Kidney (tissue), 14 donors: ENCODE data around the gene ACSL4. TPM values are rescaled to one million over a fixed set of nuclear protein-coding genes. Genes with fewer than 3 reads are reported as not detected.

Experiments used
- DNase-seq, 5 donors: peaks; one replicate each; pipeline ENCODE4 v3.0.0-alpha.2; 2013 to 2020
- FAIRE-seq: peaks from 2 replicates; lab custom pipeline; 2012; peaks lifted over from hg19 to GRCh38; lab: Jason Lieb, UNC
- H3K27ac ChIP-seq, 2 donors: one replicate each; pipeline ENCODE4 v1.7.0; 2013; ENCODE audit warnings: low read depth in 2 of 2, low read length in 2 of 2, inconsistent platforms in 1 of 2
- H3K27me3 ChIP-seq: one replicate; pipeline ENCODE4 v1.7.1; 2013; ENCODE audit warnings: low read length, inconsistent platforms; ENCODE audit not compliant: control insufficient read depth, insufficient read depth
- H3K36me3 ChIP-seq, 3 donors: one replicate each; pipeline versions ENCODE4 v1.7.0 to v1.7.1; 2013; ENCODE audit warnings: low read length in 3 of 3, control low read depth in 1 of 3, inconsistent platforms in 1 of 3; ENCODE audit not compliant: insufficient read depth in 3 of 3, control insufficient read depth in 2 of 3
- H3K4me1 ChIP-seq, 3 donors: one replicate each; pipeline versions ENCODE4 v1.7.0 to v1.7.1; 2013; ENCODE audit warnings: low read length in 3 of 3, inconsistent platforms in 1 of 3, low read depth in 1 of 3; ENCODE audit not compliant: control insufficient read depth in 2 of 3, insufficient read depth in 2 of 3
- H3K4me3 ChIP-seq, 3 donors: one replicate each; pipeline versions ENCODE4 v1.7.0 to v1.8.1; 2013; ENCODE audit warnings: low read length in 3 of 3, control low read depth in 1 of 3, inconsistent platforms in 1 of 3
- H3K9ac ChIP-seq, 3 donors: one replicate each; pipeline versions ENCODE4 v1.7.0 to v1.7.1; 2013; ENCODE audit warnings: low read length in 3 of 3, control low read depth in 1 of 3, inconsistent platforms in 1 of 3
- H3K9me3 ChIP-seq, 3 donors: one replicate each; pipeline versions ENCODE4 v1.7.0 to v1.7.1; 2013; ENCODE audit warnings: low read length in 3 of 3, control low read depth in 1 of 3, inconsistent platforms in 1 of 3; ENCODE audit not compliant: control insufficient read depth in 2 of 3, insufficient read depth in 1 of 3
- intact Hi-C: fragments of 100-400 bp; cut with DNase I; formaldehyde crosslinking; loops from one replicate; pipeline ENCODE4 v1.11.1; 2022
- polyA plus RNA-seq: library from polyadenylated mRNA; stranded (reverse); fragments of 350-450 nt; fragmentation: Illumina TruSeq; extraction: RNeasy Lipid Tissue Mini Kit (QIAGEN cat#74804); gene quantifications from one replicate; pipeline ENCODE4 v1.2.3, GENCODE V29; 2014; ENCODE audit warnings: low read depth, low replicate concordance; ENCODE audit not compliant: insufficient read depth
- total RNA-seq: library from RNA; stranded (reverse); fragmentation: NEBNext Ultra II Directional; extraction: Animal tissue kit (Norgen Biotek cat#: 25700); gene quantifications from one replicate; pipeline ENCODE4 v1.2.1, GENCODE V29; 2021
- TF ChIP-seq, protein P1 (sequence below): IDR thresholded peaks from 3 replicates; pipeline ENCODE4 v1.5.1; 2012; ENCODE audit warnings: mild to moderate bottlenecking, moderate library complexity, borderline replicate concordance; ENCODE audit not compliant: insufficient read depth; ENCODE audit errors: extremely low read depth
- donor health status: control.
- donor health status: control.
- donor health status: control.
- donor health status: control.
- donor health status: control.
- donor health status: DM: yes; HTN: yes; CAD: no.
- donor health status: Normal renal cell carcinoma (clear cell type).

Gene ACSL4
- total and polyA plus RNA-seq, 2 donors from 2014 or later = 34.0 to 205 TPM

DNA sequence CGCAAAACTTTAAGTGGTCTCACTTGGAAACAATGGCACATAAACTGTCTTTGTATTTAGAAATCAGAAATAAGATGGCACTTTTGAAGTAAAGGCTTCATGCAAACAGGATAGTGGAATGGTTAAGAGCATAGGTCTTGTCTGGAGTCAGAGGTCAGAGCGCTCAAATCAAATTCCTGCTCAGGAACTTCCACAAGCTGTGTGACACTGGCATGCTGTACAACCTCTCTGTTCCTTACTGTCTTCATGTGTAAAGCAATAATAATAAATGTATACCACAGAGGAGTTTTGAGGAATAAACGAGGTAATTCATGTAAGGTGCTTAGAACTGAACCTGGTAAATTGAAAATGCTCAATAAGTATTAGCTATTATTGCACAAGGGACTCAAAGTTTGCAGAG is 43.4 kb upstream of the ACSL4 start:
- Histone ChIP-seq H3K9ac (no peak overlapping the region), H3K4me1 (no peaks in the 10 kb centered on the region), H3K4me3 (no peak overlapping the region), H3K27me3 (no peaks in the 10 kb centered on the region), H3K27ac (no peak overlapping the region), H3K36me3 (no peaks in the 10 kb centered on the region), H3K9me3 (no peaks in the 10 kb centered on the region)
- no peak for DNase-seq
- intact Hi-C loops = no loop called here
- TF ChIP-seq, protein P1, sequence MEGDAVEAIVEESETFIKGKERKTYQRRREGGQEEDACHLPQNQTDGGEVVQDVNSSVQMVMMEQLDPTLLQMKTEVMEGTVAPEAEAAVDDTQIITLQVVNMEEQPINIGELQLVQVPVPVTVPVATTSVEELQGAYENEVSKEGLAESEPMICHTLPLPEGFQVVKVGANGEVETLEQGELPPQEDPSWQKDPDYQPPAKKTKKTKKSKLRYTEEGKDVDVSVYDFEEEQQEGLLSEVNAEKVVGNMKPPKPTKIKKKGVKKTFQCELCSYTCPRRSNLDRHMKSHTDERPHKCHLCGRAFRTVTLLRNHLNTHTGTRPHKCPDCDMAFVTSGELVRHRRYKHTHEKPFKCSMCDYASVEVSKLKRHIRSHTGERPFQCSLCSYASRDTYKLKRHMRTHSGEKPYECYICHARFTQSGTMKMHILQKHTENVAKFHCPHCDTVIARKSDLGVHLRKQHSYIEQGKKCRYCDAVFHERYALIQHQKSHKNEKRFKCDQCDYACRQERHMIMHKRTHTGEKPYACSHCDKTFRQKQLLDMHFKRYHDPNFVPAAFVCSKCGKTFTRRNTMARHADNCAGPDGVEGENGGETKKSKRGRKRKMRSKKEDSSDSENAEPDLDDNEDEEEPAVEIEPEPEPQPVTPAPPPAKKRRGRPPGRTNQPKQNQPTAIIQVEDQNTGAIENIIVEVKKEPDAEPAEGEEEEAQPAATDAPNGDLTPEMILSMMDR = no peak
- FAIRE-seq = no peak

DNA sequence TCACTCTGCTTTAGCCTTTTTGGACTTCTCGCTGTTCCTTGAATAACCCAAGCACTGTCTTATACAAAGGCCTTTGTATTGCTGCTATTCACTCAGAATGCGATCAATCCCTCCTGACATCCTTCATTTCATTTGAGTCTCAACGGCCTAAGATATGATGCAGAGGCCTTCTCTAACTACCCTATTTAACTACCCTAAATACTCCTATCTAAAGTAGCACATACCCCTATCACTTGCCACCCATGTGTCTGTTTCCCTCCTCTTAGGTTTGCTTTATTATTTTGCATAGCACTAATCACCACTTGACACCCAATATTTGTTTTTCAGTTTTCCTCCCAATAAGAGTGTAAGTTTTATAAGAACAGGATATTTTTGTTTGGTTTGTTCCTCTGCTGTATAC is 42.3 kb upstream of the ACSL4 start:
- DNase-seq (no peak), FAIRE-seq (no peak)
- intact Hi-C loops = no loop called here
- TF ChIP-seq, protein P1 = no peak
- Histone ChIP-seq H3K4me1 (no peaks in the 10 kb centered on the region), H3K9ac (no peak overlapping the region), H3K4me3 (no peak overlapping the region), H3K27me3 (no peaks in the 10 kb centered on the region), H3K27ac (no peak overlapping the region), H3K36me3 (no peaks in the 10 kb centered on the region), H3K9me3 (no peaks in the 10 kb centered on the region)

DNA sequence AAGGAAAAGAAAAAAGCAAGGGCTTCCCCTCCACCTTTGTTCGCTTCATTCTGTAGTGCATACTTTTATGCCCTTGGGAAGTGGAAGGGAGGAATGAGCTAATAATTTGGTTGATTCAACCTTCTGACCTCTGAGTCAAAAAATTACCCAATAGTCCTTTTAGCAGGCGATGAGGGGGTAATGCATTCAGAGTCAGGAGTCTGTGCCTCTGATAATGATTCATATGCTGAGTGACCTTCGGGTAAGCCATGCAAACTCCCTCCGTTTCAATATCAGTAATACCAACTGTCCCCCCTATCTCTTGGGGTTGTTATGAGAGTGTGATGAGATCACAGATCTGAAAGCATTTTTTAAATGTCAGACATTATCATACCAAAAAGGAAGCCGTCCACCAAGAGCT is 41.6 kb upstream of the ACSL4 start:
- no peaks in the 10 kb centered on the region for H3K4me1 ChIP-seq
- FAIRE-seq = no peak
- H3K27ac ChIP-seq = no peak overlapping the region
- H3K36me3 ChIP-seq = no peaks in the 10 kb centered on the region
- intact Hi-C loops = no loop called here
- H3K9ac ChIP-seq = no peak overlapping the region
- no peak for DNase-seq
- TF ChIP-seq, protein P1 = no peak
- no peaks in the 10 kb centered on the region for H3K9me3 ChIP-seq
- H3K27me3 ChIP-seq = no peaks in the 10 kb centered on the region
- H3K4me3 ChIP-seq = no peak overlapping the region

DNA sequence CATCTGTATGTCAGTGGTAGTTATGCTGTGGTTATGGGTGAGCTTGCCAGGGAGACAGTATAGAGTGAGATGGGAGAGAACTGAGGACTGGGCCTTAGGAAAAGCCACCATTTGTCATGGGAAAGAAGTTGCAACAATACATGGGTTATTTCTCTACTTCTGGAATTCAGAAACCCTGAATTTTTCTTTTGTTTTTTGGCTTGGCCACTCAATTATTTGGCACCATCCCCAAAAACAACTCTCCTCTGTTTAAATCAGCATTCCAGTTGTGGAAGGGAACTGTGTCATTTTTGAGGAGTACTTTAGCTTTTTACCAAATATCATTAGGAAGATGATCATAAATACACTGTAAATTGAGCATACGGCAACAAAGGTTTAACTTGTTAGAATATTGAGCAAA is 41.1 kb upstream of the ACSL4 start:
- Histone ChIP-seq H3K27me3 (no peaks in the 10 kb centered on the region), H3K9ac (no peak overlapping the region), H3K9me3 (no peaks in the 10 kb centered on the region), H3K4me3 (no peak overlapping the region), H3K27ac (no peak overlapping the region), H3K36me3 (no peaks in the 10 kb centered on the region), H3K4me1 (no peaks in the 10 kb centered on the region)
- TF ChIP-seq, protein P1 = no peak
- DNase-seq (no peak), FAIRE-seq (no peak)
- intact Hi-C loops = no loop called here
